K562 (cell line): ENCODE data around the gene ZNHIT6.

Experiments used
- HMGN3 ChIP-seq: IDR thresholded peaks from 2 replicates; pipeline ENCODE4 v1.6.1; 2011; ENCODE audit warnings: borderline replicate concordance, low read depth, mild to moderate bottlenecking, mixed read lengths, low read length; ENCODE audit not compliant: insufficient read length; ENCODE audit errors: extremely low read depth
- MAFK ChIP-seq: IDR thresholded peaks from 2 replicates; pipeline ENCODE4 v1.6.1; 2011; ENCODE audit warnings: low read length, improper control_type of control experiment
- MAX ChIP-seq: sonication (generic); formaldehyde crosslinking; IDR thresholded peaks from 2 replicates; pipeline ENCODE4 v1.9.0; 2022; ENCODE audit warnings: mild to moderate bottlenecking, missing genetic modification reagents
- POLR2A ChIP-seq: fragments of 450-650 bp; conservative IDR thresholded peaks from 2 replicates; pipeline ENCODE4 v1.6.1; 2016
- RBBP5 ChIP-seq: fragments of 200-600 bp; sonication (generic); IDR thresholded peaks from 2 replicates; pipeline ENCODE4 v1.6.1; 2012; ENCODE audit warnings: borderline replicate concordance, mild to moderate bottlenecking, low read length, control low read depth, inconsistent platforms; ENCODE audit not compliant: insufficient read depth, poor library complexity, severe bottlenecking
- REST ChIP-seq, 2 experiments: fragments of 450-650 bp; formaldehyde crosslinking in 1 of 2; IDR thresholded peaks; 2 replicates each; pipeline versions ENCODE4 v1.4.0 to v1.6.1; 2014 to 2020; ENCODE audit warnings: mild to moderate bottlenecking in 2 of 2, borderline replicate concordance in 1 of 2, low read depth in 1 of 2
- RFX5 ChIP-seq: IDR thresholded peaks from 2 replicates; pipeline ENCODE4 v1.6.1; 2011; ENCODE audit warnings: low read depth, mild to moderate bottlenecking, improper control_type of control experiment, low read length
- SIN3A ChIP-seq, 2 experiments: fragments of 150-350 bp in 1 of 2; IDR thresholded peaks; 2 replicates each; pipeline ENCODE4 v1.6.1; 2011 to 2016; ENCODE audit warnings: borderline replicate concordance in 2 of 2, low read depth in 2 of 2, low read length in 2 of 2, mild to moderate bottlenecking in 2 of 2, moderate library complexity in 2 of 2; ENCODE audit not compliant: control insufficient read depth in 1 of 2
- STAT5B ChIP-seq: fragments of 250-450 bp; sonication (Bioruptor Pico); IDR thresholded peaks from 2 replicates; pipeline ENCODE4 v1.8.0; 2021; ENCODE audit warnings: mild to moderate bottlenecking, inconsistent platforms
- ZFP36 ChIP-seq: fragments of 150-350 bp; IDR thresholded peaks from 2 replicates; pipeline ENCODE4 v1.6.1; 2018; ENCODE audit warnings: low read length, low read depth; ENCODE audit not compliant: partially characterized antibody
- ZNF143 ChIP-seq: sonication (generic); formaldehyde crosslinking; IDR thresholded peaks from 2 replicates; pipeline ENCODE4 v1.9.0; 2022; ENCODE audit warnings: mild to moderate bottlenecking, missing genetic modification reagents
- ZNF24 ChIP-seq: fragments of 450-650 bp; IDR thresholded peaks from 2 replicates; pipeline ENCODE4 v1.6.1; 2016
- ZNF263 ChIP-seq: sonication (generic); formaldehyde crosslinking; IDR thresholded peaks from 2 replicates; pipeline ENCODE4 v1.8.0; 2022; ENCODE audit warnings: mild to moderate bottlenecking, missing genetic modification reagents, borderline replicate concordance
- ZNF609 ChIP-seq: sonication (generic); formaldehyde crosslinking; IDR thresholded peaks from 2 replicates; pipeline ENCODE4 v1.8.1; 2023; ENCODE audit warnings: missing genetic modification reagents, mild to moderate bottlenecking, borderline replicate concordance

GRCh38 chr1:85748120-85748519 is 39.9 kb upstream of the ZNHIT6 start:
- no peak for TF ChIP-seq MAFK
- no peak for TF ChIP-seq SIN3A (IDR thresholded peaks at IDR 0.05; ENCODE audit: borderline replicate concordance in 2 of 2, control insufficient read depth in 1 of 2, low read depth in 2 of 2, low read length in 2 of 2)
- no peak for TF ChIP-seq RFX5
- no peak for TF ChIP-seq POLR2A
- no peak for TF ChIP-seq STAT5B
- TF ChIP-seq ZFP36: no peak
- no peak for TF ChIP-seq HMGN3
- TF ChIP-seq MAX (CRISPR knock-in tag): no peak
- TF ChIP-seq ZNF143 (CRISPR knock-in tag): no peak
- TF ChIP-seq ZNF609 (CRISPR knock-in tag): no peak
- no peak for TF ChIP-seq REST (IDR thresholded peaks at IDR 0.05; ENCODE audit: borderline replicate concordance)
- no peak for TF ChIP-seq REST (CRISPR knock-in tag; IDR thresholded peaks at IDR 0.05; ENCODE audit: low read depth)
- TF ChIP-seq ZNF263 (CRISPR knock-in tag): no peak
- no peak for TF ChIP-seq ZNF24
- TF ChIP-seq RBBP5: no peak
